Erythroblast (primary cell): ENCODE data around the gene DYNLT3.

ENCODE experiments used
- GATA1 ChIP-seq: IDR thresholded peaks from 2 replicates; pipeline ENCODE4 v1.6.1; 2011; ENCODE audit warnings: low read depth, mild to moderate bottlenecking, control low read depth, low read length, moderate library complexity
- POLR2A ChIP-seq: IDR thresholded peaks from 2 replicates; pipeline ENCODE4 v1.6.1; 2011; ENCODE audit warnings: mild to moderate bottlenecking, low read length

GRCh38 chrX:37803057-37803456 is 44.3 kb downstream of the DYNLT3 start:
- no peak for TF ChIP-seq POLR2A
- no peak for TF ChIP-seq GATA1
